22Rv1 (cell line): ENCODE measurements around the gene SNRPB.

Source experiments
- ZFX ChIP-seq: fragments of 450-650 bp; IDR thresholded peaks from 2 replicates; pipeline ENCODE4 v1.6.1; 2017; ENCODE audit warnings: antibody characterized with exemption, borderline replicate concordance
- TF ChIP-seq, protein P1 (sequence below): fragments of 450-650 bp; IDR thresholded peaks from 2 replicates; pipeline ENCODE4 v1.5.1; 2017; ENCODE audit warnings: mild to moderate bottlenecking

DNA sequence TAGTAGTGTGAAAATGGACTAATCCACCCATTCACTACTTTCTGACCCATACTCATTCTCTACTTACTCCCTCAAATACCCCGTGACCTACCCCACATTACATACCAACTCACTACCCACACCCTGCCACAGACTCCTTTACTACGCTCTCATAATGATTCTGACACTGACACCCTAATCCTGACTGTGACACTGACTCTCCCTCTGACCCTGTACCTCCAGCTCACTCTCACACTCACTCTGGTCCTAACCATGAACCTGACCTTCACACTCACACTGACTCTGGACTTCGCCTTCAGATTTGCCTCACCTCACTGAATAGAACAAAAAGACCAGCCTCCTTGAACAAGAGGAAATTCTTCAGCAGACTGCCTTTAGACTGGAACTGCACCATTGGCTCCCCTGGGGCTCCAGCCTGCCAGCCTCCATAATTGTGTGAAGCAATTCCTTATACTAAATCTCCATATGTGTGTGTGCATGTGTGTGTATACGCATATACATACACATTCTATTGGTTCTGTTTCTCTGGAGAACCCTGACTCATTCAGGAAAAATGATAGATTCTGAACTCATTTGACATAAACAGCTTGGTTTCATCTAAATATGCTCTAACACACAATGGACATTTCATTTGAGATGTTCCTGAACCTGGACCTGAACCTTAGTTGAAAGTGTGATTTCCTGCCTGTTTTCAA lies 48.7 kb upstream of the SNRPB start:
- no peak for TF ChIP-seq ZFX
- TF ChIP-seq, protein P1, sequence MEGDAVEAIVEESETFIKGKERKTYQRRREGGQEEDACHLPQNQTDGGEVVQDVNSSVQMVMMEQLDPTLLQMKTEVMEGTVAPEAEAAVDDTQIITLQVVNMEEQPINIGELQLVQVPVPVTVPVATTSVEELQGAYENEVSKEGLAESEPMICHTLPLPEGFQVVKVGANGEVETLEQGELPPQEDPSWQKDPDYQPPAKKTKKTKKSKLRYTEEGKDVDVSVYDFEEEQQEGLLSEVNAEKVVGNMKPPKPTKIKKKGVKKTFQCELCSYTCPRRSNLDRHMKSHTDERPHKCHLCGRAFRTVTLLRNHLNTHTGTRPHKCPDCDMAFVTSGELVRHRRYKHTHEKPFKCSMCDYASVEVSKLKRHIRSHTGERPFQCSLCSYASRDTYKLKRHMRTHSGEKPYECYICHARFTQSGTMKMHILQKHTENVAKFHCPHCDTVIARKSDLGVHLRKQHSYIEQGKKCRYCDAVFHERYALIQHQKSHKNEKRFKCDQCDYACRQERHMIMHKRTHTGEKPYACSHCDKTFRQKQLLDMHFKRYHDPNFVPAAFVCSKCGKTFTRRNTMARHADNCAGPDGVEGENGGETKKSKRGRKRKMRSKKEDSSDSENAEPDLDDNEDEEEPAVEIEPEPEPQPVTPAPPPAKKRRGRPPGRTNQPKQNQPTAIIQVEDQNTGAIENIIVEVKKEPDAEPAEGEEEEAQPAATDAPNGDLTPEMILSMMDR: no peak
